ENCODE data around the gene FAM163B. TPM values are rescaled to one million over a fixed set of nuclear protein-coding genes. Genes with fewer than 3 reads are reported as not detected.

Gene FAM163B
- total and polyA plus RNA-seq, 2 experiments from 2014 or later: 0.60 to 1.3 TPM

DNA sequence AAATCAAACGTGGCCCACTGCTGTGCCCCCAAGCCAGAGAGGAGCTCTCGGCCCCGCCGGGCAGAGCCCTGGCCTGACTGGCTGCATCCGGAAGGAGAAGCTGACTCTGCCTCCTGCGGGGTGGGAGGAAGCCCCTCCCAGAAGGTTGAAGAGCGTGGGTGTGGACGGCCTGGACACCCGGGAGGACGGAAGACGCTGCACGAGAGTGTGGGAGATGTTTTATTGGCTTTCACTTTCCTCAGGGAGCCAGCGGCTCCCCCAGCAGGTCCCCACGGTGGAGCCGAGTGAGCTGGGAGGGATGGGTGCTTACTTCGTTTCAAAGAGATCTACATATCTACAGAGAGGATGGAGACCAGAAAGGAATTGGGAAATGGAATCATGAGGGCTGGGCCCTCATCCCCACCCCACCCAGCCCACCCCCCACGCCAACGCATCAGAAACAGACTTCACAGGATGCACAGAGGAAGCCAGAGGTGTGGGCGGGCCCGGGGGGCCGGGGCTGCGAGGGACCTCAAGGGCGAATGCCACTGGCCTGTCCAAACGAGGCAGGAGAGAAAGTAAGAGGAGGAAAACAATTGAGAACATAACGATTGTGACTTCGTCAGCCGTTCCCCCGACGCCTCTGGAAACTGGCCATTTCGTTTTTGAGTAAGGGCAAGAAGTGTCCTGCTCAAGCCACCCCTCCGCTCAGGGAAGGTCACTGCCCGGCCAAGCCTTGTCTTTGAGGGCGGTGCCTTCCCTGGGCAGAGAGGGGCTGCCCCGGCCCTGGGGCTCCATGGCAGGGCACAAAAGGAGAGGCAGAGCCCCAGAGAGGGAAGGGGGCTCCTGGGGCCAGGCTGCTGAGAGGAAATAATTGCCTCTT lies 32.1 kb downstream of the FAM163B start (continued):
- TF ChIP-seq, protein P1, sequence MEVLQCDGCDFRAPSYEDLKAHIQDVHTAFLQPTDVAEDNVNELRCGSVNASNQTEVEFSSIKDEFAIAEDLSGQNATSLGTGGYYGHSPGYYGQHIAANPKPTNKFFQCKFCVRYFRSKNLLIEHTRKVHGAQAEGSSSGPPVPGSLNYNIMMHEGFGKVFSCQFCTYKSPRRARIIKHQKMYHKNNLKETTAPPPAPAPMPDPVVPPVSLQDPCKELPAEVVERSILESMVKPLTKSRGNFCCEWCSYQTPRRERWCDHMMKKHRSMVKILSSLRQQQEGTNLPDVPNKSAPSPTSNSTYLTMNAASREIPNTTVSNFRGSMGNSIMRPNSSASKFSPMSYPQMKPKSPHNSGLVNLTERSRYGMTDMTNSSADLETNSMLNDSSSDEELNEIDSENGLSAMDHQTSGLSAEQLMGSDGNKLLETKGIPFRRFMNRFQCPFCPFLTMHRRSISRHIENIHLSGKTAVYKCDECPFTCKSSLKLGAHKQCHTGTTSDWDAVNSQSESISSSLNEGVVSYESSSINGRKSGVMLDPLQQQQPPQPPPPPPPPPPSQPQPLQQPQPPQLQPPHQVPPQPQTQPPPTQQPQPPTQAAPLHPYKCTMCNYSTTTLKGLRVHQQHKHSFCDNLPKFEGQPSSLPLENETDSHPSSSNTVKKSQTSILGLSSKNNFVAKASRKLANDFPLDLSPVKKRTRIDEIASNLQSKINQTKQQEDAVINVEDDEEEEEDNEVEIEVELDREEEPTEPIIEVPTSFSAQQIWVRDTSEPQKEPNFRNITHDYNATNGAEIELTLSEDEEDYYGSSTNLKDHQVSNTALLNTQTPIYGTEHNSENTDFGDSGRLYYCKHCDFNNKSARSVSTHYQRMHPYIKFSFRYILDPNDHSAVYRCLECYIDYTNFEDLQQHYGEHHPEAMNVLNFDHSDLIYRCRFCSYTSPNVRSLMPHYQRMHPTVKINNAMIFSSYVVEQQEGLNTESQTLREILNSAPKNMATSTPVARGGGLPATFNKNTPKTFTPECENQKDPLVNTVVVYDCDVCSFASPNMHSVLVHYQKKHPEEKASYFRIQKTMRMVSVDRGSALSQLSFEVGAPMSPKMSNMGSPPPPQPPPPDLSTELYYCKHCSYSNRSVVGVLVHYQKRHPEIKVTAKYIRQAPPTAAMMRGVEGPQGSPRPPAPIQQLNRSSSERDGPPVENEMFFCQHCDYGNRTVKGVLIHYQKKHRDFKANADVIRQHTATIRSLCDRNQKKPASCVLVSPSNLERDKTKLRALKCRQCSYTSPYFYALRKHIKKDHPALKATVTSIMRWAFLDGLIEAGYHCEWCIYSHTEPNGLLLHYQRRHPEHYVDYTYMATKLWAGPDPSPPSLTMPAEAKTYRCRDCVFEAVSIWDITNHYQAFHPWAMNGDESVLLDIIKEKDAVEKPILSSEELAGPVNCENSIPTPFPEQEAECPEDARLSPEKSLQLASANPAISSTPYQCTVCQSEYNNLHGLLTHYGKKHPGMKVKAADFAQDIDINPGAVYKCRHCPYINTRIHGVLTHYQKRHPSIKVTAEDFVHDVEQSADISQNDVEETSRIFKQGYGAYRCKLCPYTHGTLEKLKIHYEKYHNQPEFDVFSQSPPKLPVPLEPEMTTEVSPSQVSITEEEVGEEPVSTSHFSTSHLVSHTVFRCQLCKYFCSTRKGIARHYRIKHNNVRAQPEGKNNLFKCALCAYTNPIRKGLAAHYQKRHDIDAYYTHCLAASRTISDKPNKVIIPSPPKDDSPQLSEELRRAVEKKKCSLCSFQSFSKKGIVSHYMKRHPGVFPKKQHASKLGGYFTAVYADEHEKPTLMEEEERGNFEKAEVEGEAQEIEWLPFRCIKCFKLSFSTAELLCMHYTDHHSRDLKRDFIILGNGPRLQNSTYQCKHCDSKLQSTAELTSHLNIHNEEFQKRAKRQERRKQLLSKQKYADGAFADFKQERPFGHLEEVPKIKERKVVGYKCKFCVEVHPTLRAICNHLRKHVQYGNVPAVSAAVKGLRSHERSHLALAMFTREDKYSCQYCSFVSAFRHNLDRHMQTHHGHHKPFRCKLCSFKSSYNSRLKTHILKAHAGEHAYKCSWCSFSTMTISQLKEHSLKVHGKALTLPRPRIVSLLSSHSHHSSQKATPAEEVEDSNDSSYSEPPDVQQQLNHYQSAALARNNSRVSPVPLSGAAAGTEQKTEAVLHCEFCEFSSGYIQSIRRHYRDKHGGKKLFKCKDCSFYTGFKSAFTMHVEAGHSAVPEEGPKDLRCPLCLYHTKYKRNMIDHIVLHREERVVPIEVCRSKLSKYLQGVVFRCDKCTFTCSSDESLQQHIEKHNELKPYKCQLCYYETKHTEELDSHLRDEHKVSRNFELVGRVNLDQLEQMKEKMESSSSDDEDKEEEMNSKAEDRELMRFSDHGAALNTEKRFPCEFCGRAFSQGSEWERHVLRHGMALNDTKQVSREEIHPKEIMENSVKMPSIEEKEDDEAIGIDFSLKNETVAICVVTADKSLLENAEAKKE (CRISPR knock-in tag; IDR thresholded peaks at IDR 0.05): no peak
- TF ChIP-seq EZH2phosphoT487 (IDR thresholded peaks at IDR 0.05; ENCODE audit: unreplicated experiment): no peak
- TF ChIP-seq, protein P2, sequence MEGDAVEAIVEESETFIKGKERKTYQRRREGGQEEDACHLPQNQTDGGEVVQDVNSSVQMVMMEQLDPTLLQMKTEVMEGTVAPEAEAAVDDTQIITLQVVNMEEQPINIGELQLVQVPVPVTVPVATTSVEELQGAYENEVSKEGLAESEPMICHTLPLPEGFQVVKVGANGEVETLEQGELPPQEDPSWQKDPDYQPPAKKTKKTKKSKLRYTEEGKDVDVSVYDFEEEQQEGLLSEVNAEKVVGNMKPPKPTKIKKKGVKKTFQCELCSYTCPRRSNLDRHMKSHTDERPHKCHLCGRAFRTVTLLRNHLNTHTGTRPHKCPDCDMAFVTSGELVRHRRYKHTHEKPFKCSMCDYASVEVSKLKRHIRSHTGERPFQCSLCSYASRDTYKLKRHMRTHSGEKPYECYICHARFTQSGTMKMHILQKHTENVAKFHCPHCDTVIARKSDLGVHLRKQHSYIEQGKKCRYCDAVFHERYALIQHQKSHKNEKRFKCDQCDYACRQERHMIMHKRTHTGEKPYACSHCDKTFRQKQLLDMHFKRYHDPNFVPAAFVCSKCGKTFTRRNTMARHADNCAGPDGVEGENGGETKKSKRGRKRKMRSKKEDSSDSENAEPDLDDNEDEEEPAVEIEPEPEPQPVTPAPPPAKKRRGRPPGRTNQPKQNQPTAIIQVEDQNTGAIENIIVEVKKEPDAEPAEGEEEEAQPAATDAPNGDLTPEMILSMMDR (conservative IDR thresholded peaks at IDR 0.05; ENCODE audit: low read depth in 2 of 2): no peak

DNA sequence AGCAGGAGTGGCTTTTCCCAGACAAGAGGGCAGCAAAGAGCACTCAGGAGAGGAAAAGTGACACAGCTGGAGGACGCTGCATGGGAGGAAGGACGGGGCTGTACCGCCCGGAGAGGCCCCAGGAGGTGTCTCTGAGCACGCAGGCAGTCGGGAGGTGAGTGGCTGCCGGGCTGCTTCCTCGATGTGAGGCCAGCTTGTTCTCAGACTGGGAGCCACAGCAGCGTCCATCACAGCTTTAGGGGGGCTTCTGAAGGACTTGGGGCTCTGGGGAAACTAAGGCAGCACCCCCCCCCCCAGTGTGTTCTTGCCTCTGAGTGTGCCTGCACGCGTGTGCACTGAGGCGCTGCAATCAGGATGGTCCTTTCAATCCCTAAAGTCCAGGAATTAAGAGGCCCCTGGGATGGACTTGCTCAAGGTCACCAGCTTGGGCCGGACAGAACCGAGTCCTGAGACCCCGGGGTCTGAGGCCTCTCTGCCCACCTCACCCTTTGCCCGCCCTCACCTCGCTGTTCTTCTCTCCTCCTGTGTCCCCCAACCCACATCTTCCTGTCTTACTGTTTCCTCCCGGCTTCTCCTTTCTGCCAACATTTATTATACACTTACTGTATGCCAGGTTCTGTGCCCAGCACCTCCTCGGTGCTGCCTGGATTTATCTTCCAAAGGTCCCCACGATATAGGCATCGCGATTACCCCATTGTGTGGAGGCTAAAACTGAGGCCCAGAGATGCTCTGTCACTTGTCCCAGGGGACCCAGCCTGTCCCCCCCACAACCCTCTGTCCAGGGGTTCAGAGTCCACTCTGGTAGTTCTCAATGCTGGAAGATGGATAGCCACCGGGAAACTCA lies 32.9 kb downstream of the FAM163B start:
- Histone ChIP-seq H3K4me1 (ENCODE audit: insufficient read depth) (no peaks in the 10 kb centered on the region), H3K36me3 (ENCODE audit: insufficient read depth) (no peaks in the 10 kb centered on the region), H3K27me3 (ENCODE audit: insufficient read depth) (no peaks in the 10 kb centered on the region), H3K27ac (ENCODE audit: low read depth) (no peak overlapping the region), H3K4me3 (no peak overlapping the region), H3K9me2 (ENCODE audit: insufficient read depth) (no peaks in the 10 kb centered on the region), H2AFZ (no peak overlapping the region), H3F3A (replicated peaks; ENCODE audit: low read depth) (no peaks in the 10 kb centered on the region), H4K20me1 (replicated peaks; ENCODE audit: insufficient read depth) (no peaks in the 10 kb centered on the region), H3K4me2 (no peak overlapping the region), H3K79me2 (replicated peaks; ENCODE audit: insufficient read depth) (no peaks in the 10 kb centered on the region)
- no peak overlapping the region for H3K27ac Mint-ChIP-seq
- H3K4me3 Mint-ChIP-seq: no peak overlapping the region
- H3K9me3 Mint-ChIP-seq: no peaks in the 10 kb centered on the region
- DNase-seq (ENCODE audit: low spot score): no peak
- H3K4me1 Mint-ChIP-seq: peaks cover 24% of the 10 kb centered on the region
- ATAC-seq: peak; percentile 20; the same call in 2 of the 3 replicates
- H3K27me3 Mint-ChIP-seq (ENCODE audit: insufficient read depth, low read depth, poor library complexity): peaks cover 17% of the 10 kb centered on the region
- H3K36me3 Mint-ChIP-seq (ENCODE audit: low read depth): no peaks in the 10 kb centered on the region; the same call in 2 of the 3 replicates
- TF ChIP-seq EZH2 (IDR thresholded peaks at IDR 0.05; ENCODE audit: low read depth, unreplicated experiment): no peak
